ENCODE results near the gene NAV2.

The NAV2 gene

DNA sequence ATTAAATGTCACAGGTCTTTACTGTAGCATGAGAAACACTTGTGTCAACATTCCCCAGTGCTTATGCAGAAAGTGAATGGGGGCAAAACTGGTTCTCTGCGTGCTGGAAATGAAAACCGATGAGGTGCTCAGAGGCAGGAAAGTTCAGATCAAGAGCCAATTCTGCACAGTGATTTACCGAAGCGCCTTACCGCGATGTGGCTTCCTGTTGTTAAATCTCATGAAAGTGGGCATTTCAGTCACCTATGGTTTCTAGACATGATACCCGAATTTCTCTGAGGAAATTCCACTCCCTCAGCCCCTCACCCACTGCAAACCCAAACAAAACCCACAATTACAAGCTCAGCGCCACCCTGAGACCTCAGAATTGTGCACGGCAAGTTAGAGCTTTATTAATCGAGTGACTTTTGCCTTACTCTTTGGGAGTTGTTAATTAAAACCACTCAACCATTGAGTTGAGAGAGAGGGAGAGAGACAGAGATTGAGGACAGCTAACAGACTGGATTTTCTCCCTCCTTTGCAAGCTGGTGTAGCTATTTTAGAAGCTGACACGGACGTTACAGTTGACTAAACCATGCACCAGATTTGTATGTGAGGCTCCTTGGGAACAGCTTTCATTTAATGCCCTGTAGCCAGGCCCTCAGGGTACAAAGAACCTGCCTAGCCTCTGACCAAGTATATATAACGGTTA lies 251.2 kb downstream of the NAV2 start:
- in situ Hi-C loops (cut with MboI; ENCODE audit: low sequenced_read_pairs): no loop called here
- Histone ChIP-seq H3K9me3 (no peaks in the 10 kb centered on the region), H3K27me3 (ENCODE audit: low read depth) (no peaks in the 10 kb centered on the region), H3K4me1 (no peaks in the 10 kb centered on the region), H3K36me3 (replicated peaks) (no peaks in the 10 kb centered on the region), H3K4me3 (no peak overlapping the region)
- DNase-seq (ENCODE audit: low spot score in 2 of 2): no peak

DNA sequence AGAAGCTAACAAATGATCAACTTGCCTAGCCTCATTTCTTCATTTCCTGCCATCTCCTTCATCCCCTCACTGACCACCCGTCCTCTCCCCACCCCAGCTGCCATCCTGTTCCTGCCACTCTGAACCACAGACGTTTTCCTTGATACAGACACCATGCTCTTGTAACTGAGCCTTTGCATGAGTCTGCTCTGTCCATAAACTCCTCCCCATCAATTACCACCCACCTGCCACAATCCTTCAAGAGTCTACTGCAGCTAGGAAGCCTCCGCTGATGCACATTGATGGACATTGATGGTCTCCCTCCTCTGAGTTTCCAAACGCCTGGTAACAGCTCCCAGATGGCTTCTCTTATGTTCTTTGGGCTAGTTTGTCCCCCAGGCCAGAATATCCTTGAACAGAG lies 253.8 kb downstream of the NAV2 start:
- no peaks in the 10 kb centered on the region for H3K4me1 ChIP-seq

DNA sequence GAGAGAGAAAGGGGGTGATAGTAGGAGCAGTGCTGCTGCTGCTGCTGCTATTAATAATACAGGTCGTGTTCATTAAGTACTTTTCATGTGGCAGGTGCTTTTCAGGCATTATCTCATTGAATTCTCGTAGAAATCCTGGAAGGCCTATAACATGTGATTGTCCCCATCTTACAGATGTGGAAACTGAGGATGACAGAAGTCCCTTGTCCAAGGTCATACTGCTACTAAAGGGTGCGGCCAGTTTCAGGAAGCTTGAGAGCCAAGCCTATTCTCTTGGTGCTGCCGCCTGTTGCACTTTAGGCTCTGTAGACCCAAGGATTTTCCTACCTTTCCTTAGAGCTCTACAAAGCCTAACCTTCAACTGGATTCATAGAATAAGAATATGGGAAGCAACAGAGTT lies 254.3 kb downstream of the NAV2 start:
- no peaks in the 10 kb centered on the region for H3K4me1 ChIP-seq
- no peaks in the 10 kb centered on the region for H3K9me3 ChIP-seq
- no peak overlapping the region for H3K4me3 ChIP-seq
- in situ Hi-C loops (cut with MboI; ENCODE audit: low sequenced_read_pairs): no loop called here
- no peaks in the 10 kb centered on the region for H3K27me3 ChIP-seq (ENCODE audit: low read depth)
- no peaks in the 10 kb centered on the region for H3K36me3 ChIP-seq (replicated peaks)
- DNase-seq (ENCODE audit: low spot score in 2 of 2): no peak

More for the DNA sequence above, 253.8 kb downstream of the NAV2 start:
- no peak overlapping the region for H3K4me3 ChIP-seq
- H3K36me3 ChIP-seq (replicated peaks): no peaks in the 10 kb centered on the region
- H3K9me3 ChIP-seq: no peaks in the 10 kb centered on the region
- no peak for DNase-seq (ENCODE audit: low spot score in 2 of 2)
- H3K27me3 ChIP-seq (ENCODE audit: low read depth): no peaks in the 10 kb centered on the region
- in situ Hi-C loops (cut with MboI; ENCODE audit: low sequenced_read_pairs): no loop called here

DNA sequence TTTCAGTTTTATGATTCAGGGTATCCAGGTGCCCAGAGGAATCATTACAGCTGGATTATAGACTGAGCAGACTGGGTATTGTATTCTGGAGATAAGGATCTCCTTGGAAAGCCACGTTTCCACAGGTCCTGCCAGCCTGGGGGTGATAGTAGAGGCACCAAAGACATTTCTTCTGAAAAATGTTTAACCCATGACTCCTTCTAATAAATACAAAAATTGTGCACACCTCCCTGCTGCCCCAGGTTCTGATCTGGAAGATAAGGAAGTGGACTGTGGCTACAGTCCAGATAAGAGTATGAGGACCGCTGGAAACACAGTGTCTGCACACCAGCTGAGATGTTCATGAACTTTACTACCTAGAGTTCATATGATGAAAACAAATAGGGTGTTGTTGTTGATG lies 255.2 kb downstream of the NAV2 start:
- no peaks in the 10 kb centered on the region for H3K4me1 ChIP-seq
- H3K4me3 ChIP-seq: no peak overlapping the region
- no peaks in the 10 kb centered on the region for H3K27me3 ChIP-seq (ENCODE audit: low read depth)
- no peaks in the 10 kb centered on the region for H3K9me3 ChIP-seq
- DNase-seq (ENCODE audit: low spot score in 2 of 2): no peak
- no peaks in the 10 kb centered on the region for H3K36me3 ChIP-seq (replicated peaks)
- in situ Hi-C loops (cut with MboI; ENCODE audit: low sequenced_read_pairs): no loop called here

DNA sequence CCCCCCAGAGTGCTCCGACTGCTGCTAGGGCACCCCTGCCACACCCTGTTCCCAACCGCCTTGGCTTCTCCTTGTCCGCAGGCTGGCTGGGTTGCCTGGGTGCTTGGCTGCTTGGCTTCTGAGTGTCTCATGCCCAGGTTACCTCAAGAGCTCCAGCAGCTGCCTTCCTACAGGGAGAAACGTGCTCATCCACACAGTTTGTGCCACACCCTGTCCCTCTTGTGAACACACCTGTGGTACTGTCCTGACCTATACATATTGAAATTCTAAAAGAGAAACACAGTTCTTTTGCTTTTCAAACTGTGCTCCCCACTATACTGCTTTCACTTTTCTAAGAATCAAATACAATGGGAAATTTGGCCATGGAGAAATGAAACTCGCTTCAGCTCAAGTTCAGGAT lies 256.2 kb downstream of the NAV2 start:
- no peak for DNase-seq (ENCODE audit: low spot score in 2 of 2)
- Histone ChIP-seq H3K9me3 (no peaks in the 10 kb centered on the region), H3K27me3 (ENCODE audit: low read depth) (no peaks in the 10 kb centered on the region), H3K4me1 (no peaks in the 10 kb centered on the region), H3K36me3 (replicated peaks) (no peaks in the 10 kb centered on the region), H3K4me3 (no peak overlapping the region)
- in situ Hi-C loops (cut with MboI; ENCODE audit: low sequenced_read_pairs): no loop called here

DNA sequence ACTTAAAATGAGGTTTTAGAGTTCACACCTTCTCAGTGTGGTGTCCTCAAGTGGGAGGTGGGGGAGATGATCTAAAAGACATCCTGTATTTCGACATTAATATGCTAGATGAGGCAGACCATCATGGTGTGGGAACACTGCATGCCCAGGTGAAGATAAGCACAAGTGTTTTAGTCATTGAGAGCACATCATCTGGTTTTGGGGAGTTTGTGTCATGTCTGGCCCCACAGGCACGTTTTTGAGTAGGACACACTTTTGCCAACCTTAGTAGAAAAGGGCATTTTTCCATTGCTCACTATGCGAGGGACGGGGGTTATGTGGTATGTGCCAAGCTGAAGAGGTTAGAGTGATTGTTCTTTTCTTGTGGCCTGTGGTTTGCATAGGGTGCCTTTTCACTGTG lies 258.3 kb downstream of the NAV2 start:
- Histone ChIP-seq H3K4me3 (no peak overlapping the region), H3K4me1 (peaks cover 9% of the 10 kb centered on the region), H3K27me3 (ENCODE audit: low read depth) (no peaks in the 10 kb centered on the region), H3K36me3 (replicated peaks) (no peaks in the 10 kb centered on the region), H3K9me3 (no peaks in the 10 kb centered on the region)
- in situ Hi-C loops (cut with MboI; ENCODE audit: low sequenced_read_pairs): no loop called here
- DNase-seq (ENCODE audit: low spot score in 2 of 2): no peak

DNA sequence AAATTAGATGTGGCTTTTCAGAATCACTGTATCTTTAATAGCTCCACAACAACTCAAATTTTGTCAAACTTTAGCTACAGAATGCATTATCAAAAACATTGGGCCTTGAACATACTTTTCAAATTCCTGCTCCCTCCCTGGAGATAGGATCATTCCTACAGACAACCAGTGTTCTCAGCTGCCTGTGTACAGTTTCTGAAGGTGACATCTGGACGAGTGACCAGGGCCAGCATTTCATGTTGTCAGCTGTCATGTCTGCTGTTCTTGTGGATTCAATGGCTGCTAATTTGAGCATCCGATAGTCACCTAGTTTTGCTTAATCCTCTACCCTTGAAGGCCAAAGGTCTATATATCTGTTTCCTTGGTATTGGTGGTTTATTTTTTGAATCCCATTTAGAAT lies 259.5 kb downstream of the NAV2 start:
- no peaks in the 10 kb centered on the region for H3K36me3 ChIP-seq (replicated peaks)
- DNase-seq (ENCODE audit: low spot score in 2 of 2): no peak
- H3K27me3 ChIP-seq (ENCODE audit: low read depth): no peaks in the 10 kb centered on the region
- H3K4me3 ChIP-seq: no peak overlapping the region
- H3K9me3 ChIP-seq: no peaks in the 10 kb centered on the region
- in situ Hi-C loops (cut with MboI; ENCODE audit: low sequenced_read_pairs): no loop called here
- peaks cover 9% of the 10 kb centered on the region for H3K4me1 ChIP-seq

DNA sequence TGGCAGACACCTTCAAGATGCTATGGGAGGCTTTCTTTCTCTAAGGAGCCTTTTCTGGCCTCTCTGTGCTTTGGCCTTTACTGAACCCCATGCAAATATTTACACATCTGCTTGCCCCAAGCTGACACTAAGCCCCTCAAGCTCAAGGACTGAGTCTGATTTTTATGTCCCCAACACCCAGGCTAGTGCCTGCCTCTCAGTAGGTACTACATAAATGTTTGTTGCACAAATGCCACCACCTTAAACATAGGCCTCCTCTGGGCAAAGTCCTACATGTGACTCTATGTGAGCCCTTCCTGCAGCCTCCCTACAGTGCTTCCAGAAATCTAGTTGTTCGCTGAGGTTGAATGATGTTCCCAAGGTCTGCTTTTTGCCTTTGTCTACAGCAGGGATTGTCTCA lies 260.0 kb downstream of the NAV2 start:
- no peaks in the 10 kb centered on the region for H3K36me3 ChIP-seq (replicated peaks)
- H3K27me3 ChIP-seq (ENCODE audit: low read depth): no peaks in the 10 kb centered on the region
- no peaks in the 10 kb centered on the region for H3K9me3 ChIP-seq
- peaks cover 9% of the 10 kb centered on the region for H3K4me1 ChIP-seq
- no peak overlapping the region for H3K4me3 ChIP-seq
- in situ Hi-C loops (cut with MboI; ENCODE audit: low sequenced_read_pairs): no loop called here
- DNase-seq (ENCODE audit: low spot score in 2 of 2): no peak

DNA sequence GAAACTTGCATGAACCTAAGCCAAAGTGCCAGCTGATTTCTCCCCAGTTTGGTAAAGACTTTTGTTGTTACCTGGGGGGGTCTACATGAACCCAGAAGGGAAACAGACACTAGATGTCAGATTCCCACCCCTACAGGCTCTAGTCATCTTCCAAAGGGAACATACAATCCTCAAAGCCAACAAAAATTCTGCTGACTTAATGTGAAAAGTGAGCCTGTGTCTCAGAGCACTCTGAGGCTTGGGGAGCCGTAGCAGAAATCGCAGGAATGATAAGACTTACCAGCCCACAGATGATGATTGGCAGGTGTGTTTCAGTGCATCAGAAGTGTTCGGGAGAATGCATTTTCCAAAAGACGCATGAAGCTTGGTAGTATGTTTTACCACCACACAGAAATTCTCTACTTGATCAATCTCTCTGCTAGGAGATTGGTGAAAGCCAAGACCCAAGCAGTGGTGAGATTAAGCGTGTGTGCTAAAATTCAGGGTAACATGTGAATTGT lies 260.5 kb downstream of the NAV2 start:
- Histone ChIP-seq H3K9me3 (no peaks in the 10 kb centered on the region), H3K4me1 (peaks cover 9% of the 10 kb centered on the region), H3K36me3 (replicated peaks) (no peaks in the 10 kb centered on the region), H3K4me3 (no peak overlapping the region), H3K27me3 (ENCODE audit: low read depth) (no peaks in the 10 kb centered on the region)
- DNase-seq (ENCODE audit: low spot score in 2 of 2): no peak
- in situ Hi-C loops (cut with MboI; ENCODE audit: low sequenced_read_pairs): no loop called here

DNA sequence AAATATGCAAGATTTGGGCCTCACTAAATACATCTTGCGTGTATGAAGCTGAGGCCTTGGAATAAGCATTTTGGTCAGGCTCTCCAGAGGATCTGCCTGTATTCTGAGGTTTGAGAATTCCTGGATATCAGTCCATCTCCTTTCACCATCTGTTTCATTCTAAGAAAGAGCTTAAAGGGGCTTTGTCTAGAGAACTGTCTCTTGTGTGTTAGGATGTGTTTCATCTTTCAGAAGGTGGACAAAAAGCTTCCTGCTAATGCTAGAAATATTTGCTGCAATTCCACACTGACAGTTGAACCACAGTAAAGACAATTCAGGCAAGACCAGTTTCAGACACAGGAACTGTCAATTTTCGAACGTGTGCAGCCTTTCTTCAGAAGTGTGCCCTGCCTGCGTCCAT lies 262.2 kb downstream of the NAV2 start:
- Histone ChIP-seq H3K4me1 (peaks cover 9% of the 10 kb centered on the region), H3K36me3 (replicated peaks) (no peaks in the 10 kb centered on the region), H3K4me3 (no peak overlapping the region), H3K27me3 (ENCODE audit: low read depth) (no peaks in the 10 kb centered on the region), H3K9me3 (no peaks in the 10 kb centered on the region)
- in situ Hi-C loops (cut with MboI; ENCODE audit: low sequenced_read_pairs): no loop called here
- no peak for DNase-seq (ENCODE audit: low spot score in 2 of 2)

DNA sequence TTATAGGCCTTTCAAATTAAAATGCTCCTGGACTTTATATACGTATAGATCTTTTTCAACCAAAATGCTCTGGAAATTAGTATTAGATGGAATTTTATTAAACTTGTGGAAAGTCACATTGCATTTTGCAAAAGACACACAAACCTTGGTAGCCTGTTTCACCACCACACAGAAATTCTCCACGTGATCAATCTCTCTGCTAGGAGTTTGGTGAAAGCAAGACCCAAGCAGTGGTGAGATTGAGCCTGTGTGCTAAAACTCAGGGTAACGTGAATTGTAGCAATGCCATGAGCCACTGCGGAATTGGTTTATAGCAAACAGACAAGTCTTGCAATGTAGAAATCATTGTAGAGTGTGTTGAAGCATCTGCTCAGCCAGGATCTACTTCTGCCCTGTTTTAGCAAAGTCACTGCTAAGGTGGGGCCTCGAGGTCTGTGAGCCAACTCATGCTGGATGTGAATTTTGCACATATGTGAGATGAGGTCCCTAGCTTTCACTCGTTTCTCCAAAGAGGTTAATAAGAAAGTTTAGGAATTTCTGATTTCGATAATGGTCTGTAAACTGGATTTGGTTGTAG lies 262.9 kb downstream of the NAV2 start:
- Histone ChIP-seq H3K9me3 (no peaks in the 10 kb centered on the region), H3K36me3 (replicated peaks) (no peaks in the 10 kb centered on the region), H3K4me3 (no peak overlapping the region), H3K27me3 (ENCODE audit: low read depth) (no peaks in the 10 kb centered on the region), H3K4me1 (peaks cover 9% of the 10 kb centered on the region)
- DNase-seq (ENCODE audit: low spot score in 2 of 2): no peak
- in situ Hi-C loops (cut with MboI; ENCODE audit: low sequenced_read_pairs): no loop called here

DNA sequence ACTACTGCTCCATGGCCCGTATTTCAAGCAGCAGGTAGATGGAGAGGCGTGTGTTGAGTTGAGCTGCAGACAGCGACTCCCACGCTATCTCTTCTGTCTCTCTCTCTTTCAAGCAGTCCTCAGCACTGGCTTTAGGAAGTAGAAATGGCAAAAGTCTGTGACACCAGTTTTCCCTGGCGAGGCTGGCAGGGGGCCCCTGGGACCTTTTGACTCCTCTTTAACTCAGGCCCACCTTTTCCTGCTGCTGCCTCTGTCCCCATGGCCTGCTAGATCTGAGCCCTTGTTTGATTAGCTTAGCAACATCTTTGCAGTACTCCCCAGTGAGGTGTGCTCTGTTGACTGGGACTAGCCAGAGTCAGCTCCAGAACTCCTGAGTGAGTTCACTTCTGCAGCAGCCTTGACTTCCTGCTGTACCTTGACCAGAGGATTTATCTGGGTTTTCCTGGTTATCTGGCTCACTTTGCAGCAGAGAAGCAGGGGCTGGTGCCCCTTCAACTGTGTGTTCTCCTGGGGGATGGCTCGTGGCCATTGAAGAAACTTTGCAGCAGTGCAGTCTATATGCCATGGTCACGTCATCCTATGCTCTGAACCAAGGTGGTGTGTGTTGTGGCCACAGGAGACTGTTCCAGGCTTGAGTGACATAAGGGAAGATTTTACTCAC lies 263.8 kb downstream of the NAV2 start:
- no peak overlapping the region for H3K4me3 ChIP-seq
- no peaks in the 10 kb centered on the region for H3K36me3 ChIP-seq (replicated peaks)
- no peak for DNase-seq (ENCODE audit: low spot score in 2 of 2)
- H3K9me3 ChIP-seq: no peaks in the 10 kb centered on the region
- in situ Hi-C loops (cut with MboI; ENCODE audit: low sequenced_read_pairs): no loop called here
- no peaks in the 10 kb centered on the region for H3K27me3 ChIP-seq (ENCODE audit: low read depth)
- peaks cover 9% of the 10 kb centered on the region for H3K4me1 ChIP-seq

DNA sequence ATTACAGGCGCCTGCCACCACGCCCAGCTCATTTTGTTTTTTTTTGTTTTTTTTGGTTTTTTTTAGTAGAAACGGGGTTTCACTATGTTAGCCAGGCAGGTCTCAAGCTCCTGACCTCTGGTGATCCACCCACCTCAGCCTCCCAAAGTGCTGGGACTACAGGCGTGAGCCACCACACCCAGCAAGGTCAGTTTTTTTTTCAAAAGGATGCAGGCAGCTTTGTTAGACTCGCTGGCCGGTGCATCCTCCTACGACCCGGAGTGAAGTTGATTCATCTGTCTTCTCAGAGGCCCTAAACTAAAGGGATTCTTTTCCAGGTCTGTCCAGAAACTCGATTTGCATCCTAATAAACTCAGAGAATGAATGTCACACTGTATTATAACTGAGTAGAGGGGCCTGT lies 265.3 kb downstream of the NAV2 start:
- Histone ChIP-seq H3K4me3 (no peak overlapping the region), H3K4me1 (peaks cover 9% of the 10 kb centered on the region), H3K27me3 (ENCODE audit: low read depth) (no peaks in the 10 kb centered on the region), H3K36me3 (replicated peaks) (no peaks in the 10 kb centered on the region), H3K9me3 (no peaks in the 10 kb centered on the region)
- in situ Hi-C loops (cut with MboI; ENCODE audit: low sequenced_read_pairs): no loop called here
- no peak for DNase-seq (ENCODE audit: low spot score in 2 of 2)

DNA sequence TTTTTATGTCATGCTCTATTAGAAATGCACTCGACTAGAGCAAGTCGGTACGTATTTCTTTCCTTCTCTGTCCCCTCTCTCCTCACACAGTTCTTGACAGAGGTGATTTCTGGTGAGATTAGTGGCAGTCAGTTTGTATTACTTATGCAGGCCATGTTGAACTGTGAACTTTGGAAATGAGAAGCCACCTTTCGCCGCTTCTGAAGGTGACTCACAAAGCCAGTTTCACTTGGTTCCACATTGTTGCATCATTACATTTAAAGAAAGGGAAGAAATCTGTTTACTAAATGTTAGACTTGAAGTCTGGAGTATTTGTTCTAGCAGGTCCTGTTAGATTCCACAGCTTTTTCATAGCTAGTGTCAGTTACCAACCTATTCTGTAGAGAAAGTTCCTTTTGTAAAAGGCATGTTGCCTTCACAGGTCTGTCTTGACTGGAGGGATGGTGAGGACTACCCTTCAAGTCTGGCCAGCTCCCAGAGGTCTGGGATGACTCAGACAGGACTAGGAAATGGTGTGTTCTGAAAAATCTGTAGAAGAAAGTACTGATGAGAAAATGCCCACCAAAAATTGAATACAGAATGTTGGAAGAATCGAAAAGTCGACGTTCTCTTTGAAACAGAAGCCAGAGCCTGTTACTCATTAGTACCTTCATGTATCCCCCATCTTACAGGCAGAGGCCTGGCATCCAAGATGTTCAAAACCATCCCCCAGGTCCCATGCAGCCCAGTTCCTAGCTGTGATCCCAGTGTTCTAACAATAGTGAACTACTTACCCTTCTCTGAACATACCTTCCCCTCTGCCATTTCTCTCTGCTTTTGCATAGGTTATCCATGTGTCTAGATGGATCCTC lies 266.3 kb downstream of the NAV2 start:
- peaks cover 9% of the 10 kb centered on the region for H3K4me1 ChIP-seq
- no peak overlapping the region for H3K4me3 ChIP-seq
- DNase-seq (ENCODE audit: low spot score in 2 of 2): no peak
- no peaks in the 10 kb centered on the region for H3K27me3 ChIP-seq (ENCODE audit: low read depth)
- in situ Hi-C loops (cut with MboI; ENCODE audit: low sequenced_read_pairs): no loop called here
- no peaks in the 10 kb centered on the region for H3K36me3 ChIP-seq (replicated peaks)
- no peaks in the 10 kb centered on the region for H3K9me3 ChIP-seq
